Activated CD8-positive, alpha-beta memory T cell treated with anti-CD3 and anti-CD28 coated beads, Interleukin-2, amount 50 U/mL, for 24 hours (primary cell): ENCODE data around the gene CHD5.
"Not testable (repeated sequence)": the region's sequence is repeated elsewhere in the genome, so short reads cannot be mapped to it uniquely, and the experiment has no call there.

Source experiments
- DNase-seq: peaks from one replicate; pipeline ENCODE4 v3.0.0-alpha.2; 2020; ENCODE audit errors: extremely low read depth

CHD5 gene

DNA sequence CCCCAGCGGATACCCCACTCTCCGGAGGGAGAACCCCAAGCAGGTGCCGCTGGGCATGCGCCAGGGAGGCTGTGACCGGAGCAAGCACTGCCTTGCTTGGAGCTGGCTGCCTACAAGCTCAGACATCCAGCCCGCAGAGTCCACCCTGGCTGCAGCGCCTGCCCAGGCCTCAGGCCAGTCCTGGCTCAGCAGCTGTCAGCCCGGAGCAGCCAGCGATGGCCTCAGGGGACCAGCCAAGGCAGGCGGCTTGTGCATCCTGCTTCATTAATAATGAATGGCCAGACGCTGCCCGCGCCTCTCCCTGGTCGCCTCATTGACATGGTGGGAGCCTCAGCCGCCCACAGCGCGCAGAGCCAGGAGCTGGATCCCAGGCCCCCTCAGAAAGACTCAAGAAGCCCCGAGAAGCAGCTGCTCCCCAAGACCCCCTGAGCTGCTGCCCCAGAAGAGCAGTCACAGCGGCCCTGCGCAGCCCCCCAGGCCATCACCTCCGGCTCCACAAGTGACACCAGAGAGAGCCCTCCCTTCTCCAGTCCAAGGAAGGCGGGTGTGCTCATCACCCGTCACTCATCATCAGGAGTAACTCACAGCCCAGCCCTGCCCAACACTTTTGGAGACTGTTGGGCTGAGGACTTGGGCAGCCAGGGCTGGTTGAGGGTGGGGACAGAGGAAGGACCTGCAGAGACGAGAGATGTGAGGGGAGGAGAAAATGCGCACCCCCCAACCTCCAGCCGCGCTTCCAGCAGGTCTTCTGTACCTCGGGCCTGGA lies 114.8 kb downstream of the CHD5 start:
- DNase-seq: no peak

DNA sequence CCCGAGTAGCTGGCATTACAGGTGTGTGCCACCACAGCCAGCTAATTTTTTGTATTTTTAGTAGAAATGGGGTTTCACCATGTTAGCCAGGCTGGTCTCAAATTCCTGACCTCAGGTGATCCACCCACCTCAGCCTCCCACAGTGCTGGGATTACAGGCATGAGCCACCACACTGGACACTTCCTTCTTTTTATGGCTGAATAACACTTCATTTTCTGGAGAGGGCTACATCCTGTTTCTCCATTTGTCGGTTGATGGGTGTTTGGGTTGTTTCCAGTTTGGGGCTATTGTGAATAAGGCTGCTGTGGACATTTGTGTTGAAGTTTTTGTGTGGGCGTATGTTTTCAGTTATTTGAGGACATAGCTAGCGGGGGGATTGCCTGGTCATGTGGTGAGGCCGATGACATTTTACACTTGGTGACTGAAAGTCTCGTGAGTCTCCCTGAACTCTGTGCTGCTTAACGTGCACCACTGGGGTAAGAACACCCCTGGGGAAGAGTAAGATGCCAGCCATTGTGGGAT lies 116.5 kb downstream of the CHD5 start:
- DNase-seq: not testable (repeated sequence)

DNA sequence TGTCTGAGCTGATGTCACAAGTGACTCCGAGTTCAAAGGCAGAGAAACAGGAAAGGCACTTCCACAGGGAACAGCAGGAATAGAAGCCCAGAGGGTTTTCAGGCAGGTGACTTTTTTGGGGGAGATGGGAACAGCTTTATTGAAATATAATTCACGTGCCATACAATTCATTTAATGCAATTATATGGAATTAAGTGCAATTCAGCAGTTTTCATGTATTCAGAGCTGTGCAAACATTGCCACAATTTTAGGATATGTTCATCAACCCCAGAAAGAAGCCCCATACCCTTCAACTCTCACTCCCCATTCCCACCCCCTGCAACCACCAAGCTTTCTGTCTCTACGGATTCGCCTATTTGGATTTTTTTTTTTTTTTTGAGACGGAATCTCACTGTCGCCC lies 117.5 kb downstream of the CHD5 start:
- no peak for DNase-seq

DNA sequence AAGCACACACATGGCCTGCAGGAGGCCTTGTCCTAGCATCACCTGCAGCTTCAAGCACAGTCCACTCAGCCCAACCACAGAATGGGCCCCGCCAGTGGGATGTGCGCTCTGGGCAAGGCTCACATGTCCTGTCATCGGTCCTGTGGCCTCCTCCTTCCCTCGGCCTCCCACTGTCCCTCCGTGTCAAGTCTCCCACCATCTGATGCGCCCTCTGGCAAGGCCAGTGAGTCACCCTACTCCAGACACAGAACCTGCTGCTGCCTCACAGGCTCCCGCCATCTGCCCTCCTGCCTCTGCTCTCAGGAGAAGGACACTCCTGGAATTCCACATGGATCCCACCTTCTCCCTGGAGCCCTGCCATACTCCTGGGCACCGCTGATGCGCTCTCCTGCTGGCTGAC lies 120.3 kb downstream of the CHD5 start:
- DNase-seq: no peak

DNA sequence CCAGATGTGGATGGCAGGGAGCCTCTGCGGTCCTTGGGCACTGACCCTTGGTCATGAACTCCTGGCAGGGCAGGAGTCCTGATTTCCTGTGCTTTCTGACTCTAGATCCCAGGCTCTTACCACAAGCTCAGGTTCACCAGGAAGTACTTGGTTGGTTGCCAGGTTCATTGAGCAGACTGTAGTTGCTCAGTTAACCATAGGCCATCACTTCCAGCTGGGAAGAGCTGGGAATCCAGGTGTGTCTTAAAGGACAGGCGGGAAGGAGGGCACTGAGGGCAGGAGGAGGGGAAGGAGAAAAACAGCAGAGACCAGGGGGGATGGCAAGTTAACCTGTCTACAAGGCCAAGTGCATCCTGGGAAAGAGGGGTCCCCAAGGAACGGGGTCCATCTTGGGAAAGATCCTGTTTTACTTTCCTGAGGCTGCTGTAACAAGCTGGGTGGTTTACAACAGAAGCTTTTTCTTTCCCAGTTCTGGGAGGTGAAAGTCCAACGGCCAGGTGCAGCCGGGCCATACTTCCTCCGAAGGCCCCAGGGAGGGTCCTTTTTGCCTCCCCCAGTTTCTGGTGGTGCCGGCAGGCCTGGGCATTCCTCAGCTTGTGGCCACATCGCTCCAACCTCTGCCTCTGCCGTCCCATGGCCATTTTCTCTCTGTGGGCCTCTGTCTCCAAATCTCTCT lies 122.8 kb downstream of the CHD5 start:
- DNase-seq: no peak

DNA sequence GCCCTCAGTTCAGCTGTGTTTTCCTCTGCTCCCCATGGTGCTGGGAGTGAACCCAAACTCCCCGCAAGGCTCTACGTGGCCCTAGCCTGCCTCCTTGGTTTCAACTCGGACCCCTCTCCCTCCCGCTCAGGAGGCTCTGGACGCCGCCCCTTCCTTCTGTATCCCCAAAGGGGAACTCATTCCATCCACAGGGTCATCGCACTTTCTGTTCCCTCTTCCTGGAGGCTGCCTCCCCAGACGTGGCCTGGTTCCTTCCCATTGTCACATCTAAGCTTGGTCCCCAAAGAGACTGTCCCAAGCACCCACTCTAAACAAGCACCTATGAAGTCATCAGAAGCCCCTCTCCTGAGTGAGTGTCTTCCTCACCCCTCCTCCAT lies 123.6 kb downstream of the CHD5 start:
- no peak for DNase-seq

DNA sequence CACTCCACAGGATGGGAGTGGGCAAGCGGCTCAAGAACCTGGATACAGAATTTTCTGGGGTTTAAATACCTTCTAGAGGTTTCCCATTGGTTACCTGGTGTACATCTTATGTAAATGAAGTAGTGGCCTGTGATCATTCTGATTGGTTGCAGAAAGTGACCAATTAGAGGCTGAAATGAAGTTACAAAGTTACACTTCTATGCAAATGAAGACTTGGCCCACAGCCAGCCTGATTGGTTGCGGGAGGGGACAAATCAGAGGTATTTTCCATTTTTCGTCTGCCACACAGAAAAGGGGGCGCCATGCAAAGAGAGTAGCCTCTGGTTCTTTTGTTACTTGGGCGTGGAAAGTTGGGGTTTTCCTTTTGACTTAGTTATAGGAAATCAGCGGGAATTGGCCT lies 125.5 kb downstream of the CHD5 start:
- DNase-seq: no peak

DNA sequence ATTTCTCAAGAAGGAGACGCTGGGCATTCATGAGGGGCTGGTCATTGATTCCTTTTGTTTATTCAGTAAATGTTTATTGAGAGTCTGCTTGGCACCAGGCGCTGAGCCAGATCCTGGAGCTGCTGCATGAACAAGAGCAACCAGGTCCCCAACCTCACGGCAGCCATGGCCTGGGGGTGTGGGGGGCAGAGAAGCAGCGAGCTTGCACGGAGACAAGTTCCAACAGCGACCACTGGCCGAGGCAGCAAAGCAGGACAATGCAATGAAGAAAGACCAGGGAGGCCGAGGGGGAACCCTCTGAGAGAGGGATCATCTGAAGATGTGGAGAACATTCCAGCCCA lies 126.9 kb downstream of the CHD5 start:
- DNase-seq: no peak

DNA sequence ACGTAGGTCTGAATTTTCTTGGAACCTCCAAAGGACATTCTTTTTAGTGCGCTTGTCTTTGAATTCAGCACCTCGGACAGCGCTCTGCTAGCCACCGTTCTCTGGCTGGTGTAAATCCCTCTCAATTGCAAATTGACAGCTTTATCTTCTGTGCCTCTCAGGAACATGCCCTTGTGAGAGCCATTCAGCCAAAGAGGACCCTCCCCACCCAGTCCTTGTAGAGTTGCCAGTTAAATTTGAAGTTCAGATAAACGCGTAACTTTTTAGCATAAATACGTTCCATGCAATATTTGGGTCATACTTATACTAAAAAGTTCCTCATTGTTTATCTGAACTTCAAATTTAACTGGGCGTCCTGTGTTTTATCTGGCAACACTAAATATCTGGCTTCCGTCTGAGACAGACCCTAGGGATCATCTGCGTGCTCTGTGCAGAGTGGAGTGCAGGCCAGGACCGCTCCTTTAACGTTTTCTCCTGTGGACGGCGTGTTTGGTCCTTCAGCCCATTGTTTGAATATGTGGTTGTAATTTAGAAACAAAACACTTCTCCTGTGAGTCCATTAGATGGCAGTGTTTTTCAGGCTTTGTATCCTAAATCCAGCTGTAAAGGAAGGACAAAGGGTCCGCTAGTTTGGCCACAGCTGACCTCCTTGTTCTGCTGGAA lies 127.4 kb downstream of the CHD5 start:
- no peak for DNase-seq
